ENCODE measurements around the gene PDIA5.

PDIA5 gene

GRCh38 chr3:123070510-123070909 is 3.7 kb downstream of the PDIA5 start:
- DNase-seq, result no peak

GRCh38 chr3:123071146-123071545 is 4.3 kb downstream of the PDIA5 start:
- DNase-seq, result no peak

DNA sequence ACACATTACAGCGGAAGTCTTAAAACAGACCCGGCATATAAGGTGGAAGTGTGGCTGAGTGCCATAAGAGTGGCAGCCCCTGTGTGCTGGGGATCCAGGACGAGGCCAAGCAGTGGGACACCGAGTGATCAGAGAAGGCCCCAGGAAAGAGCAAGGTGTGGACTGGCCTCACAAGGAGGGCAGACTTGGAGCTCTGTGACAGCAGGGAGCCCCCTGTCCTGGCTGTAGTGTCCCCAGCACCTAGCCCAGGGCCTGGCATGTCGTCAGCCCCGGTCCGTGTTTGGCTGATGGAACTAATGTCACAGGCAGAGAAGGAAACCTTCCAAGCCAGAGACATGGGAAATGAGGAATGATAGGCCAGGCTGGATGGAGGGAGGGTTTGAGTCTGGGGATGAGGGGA is 4.8 kb downstream of the PDIA5 start:
- DNase-seq, result no peak

DNA sequence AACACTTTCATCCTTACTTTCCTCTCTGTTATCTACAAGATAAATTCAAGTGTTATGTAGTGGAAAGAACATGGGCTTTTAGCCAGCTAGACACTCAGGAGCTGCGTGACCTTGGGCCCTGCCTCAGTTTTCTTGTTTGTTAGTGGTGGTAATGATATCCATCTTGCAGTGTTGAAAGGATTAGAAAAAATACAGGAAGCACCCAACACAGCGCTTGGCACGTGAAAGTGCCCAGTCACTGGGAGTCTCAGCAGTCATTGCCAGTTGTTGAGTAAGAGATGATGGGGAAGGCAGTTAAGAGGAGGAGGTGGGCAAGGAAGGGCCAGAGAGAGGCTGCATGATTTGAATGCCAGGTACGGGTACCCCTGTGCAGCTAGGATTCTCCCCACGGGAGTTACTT is 5.3 kb downstream of the PDIA5 start:
- no peak for DNase-seq

GRCh38 chr3:123072564-123072963 is 5.7 kb downstream of the PDIA5 start:
- no peak for DNase-seq

GRCh38 chr3:123075359-123075758 is 8.5 kb downstream of the PDIA5 start:
- no peak for DNase-seq

GRCh38 chr3:123076112-123076495 is 9.3 kb downstream of the PDIA5 start:
- DNase-seq, result no peak

DNA sequence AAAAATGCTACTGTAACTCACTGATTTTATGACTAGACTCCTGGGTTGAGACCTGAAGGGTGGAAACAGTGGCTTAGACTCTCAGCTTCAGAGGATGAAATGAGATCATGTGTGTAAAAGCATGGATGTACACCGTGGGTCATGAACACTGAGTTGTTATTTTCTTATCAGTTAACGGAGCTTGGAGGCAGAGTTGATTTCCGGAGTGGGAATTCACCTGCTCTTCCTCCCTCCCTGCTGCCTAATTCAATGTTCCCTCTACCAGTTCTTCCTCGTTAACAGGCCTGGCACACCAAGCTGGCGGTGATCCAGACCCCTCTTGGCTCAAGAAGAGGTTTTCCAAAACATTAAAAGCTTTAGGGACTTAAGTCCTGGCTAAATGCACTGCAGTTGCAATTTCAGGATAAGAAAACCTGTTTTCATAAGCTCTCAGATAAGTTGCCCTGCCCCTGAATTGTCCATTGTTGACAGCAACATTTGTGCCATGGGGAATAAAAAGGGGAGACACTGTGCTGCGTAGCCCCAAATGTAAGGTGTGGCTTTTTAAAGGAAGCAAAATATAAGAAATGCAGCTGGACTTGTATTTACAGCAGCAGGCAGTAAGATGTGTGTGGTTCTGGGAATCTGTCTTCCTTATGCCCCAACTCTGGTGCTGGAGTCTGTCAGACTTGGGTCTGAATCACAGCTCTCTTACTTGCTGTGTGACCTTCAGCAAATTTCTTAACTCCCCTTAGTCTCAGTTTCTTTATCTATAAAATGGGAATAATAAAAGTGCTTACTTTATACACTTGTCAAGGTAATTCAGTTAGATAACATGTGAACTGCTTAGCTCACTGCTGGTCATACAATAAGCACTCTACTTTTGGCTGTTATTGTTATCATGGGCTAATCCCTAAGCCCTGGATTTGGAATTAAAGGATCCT is 9.9 kb downstream of the PDIA5 start:
- peak in 2 of 56 donors; percentile 5 to 13 for DNase-seq

GRCh38 chr3:123078101-123078500 is 11.3 kb downstream of the PDIA5 start:
- no peak for DNase-seq

GRCh38 chr3:123080864-123081562 is 14.2 kb downstream of the PDIA5 start:
- no peak for DNase-seq

GRCh38 chr3:123081718-123082369 is 15.0 kb downstream of the PDIA5 start:
- peak in 1 of 56 donors; percentile 11 for DNase-seq

GRCh38 chr3:123082370-123083065 is 15.7 kb downstream of the PDIA5 start:
- no peak for DNase-seq

DNA sequence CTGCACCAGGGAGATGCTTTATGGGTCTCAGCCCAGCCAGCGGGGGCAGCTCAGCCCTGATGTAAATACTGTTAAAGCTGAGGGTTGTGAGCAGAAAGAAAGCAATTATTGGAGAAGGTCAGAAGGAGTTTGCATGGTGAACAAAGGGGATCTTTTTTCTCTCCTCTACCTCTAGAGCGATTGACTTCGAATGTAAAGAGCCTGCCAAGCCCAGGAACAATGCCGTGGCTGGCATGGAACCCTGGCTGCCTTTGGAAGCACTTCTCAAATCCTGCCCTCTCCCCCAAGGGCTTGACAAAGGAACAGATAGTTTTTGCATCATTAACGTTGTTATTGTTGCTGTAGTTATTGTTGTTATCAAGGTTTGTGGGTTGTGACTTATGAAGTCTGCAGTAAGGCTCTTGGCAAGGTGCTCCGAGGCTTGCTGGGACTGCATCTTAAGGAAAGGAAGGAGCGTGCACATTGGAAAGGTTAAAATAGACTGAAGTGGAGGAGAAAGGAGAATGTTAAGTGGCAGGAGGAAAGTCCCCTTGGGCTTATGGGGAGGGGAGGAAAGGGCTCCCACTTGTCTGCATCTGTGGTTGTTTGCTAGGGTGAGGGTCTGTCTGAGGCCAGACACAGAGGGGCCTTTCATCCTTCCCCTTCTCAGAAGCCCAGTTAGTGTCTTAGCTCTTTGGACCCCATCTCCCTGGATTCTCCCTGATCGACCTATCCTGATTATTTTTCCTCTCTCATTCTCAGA is 16.7 kb downstream of the PDIA5 start:
- DNase-seq, result no peak

GRCh38 chr3:123084192-123084591 is 17.4 kb downstream of the PDIA5 start:
- DNase-seq, result peak in 2 of 56 donors; percentile 10 to 21

- DNase-seq, result no peak
Observed at GRCh38 chr3:123084738-123085237, 18.0 kb downstream of the PDIA5 start.

DNA sequence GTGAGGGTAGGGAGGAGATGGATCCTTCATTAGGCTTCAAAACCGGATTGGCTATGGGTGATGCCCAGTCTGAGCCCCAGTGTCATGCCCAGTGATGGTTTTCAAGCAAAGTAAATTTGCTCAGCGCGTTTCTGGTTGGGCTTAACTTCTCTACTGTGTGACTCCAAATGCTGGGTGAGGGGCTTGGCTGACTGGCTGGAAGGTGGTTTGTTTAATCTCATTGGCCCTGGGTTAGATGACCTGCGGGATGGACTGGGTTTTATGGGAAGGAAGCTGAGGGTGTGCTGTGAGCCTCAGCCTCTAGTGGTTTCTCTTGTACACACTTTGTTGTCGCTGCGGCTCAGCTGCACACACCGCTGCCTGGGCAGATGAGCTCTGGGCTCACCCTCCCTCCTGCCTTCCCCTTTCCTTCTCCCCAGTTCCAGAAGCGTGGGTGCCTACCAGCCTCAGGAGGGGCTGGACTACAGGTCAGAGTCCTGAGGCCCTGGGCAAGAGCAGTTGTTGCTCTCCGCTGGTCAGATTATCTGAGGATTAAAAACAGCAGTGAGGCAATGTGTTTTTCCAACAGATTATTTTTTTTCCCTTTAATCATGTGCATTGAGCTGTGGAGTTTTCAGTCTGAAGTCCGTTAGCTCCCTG is 18.6 kb downstream of the PDIA5 start:
- DNase-seq, result no peak

DNA sequence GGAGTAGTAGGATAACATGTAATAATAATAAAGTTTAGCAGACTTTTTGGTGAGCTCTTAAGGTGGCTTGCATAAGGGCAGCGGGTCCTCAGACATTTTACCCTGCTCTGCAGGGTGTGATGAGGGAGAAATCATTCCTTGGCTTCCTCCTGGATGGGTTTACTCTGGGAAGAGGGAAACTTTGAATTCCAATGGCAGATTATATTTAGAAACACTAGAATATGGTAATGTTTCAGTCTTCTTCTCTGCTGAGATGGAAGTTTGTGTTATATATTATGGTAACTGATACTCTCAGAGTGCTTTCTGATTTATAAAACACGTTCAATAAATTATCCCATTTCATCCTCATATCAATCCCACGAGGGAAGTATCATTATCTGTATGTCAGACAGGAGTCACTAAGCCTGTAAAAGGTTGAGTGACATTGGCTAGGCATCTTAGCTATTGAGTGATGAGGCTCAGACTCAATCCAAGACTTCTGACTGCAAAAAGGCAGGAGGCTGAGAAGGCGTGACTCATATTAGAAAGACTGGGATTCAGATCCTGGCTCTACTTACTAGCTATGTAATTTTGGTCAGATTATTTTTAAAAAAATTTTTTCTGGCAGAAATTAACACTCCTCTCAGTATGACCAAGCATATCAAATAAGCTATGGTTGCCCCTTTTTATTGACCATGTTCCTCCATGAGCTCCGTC is 19.3 kb downstream of the PDIA5 start:
- no peak for DNase-seq

- no peak for DNase-seq
Observed at GRCh38 chr3:123088387-123088786, 21.6 kb downstream of the PDIA5 start.

GRCh38 chr3:123089611-123090331 is 22.9 kb downstream of the PDIA5 start:
- peak in 50 of 56 donors; percentile 21 to 85 (median 58) for DNase-seq
